GM18499 (cell line): Measurements from ENCODE around the gene FRMD8.
A peak's percentile ranks its signal among the peaks of the same experiment; 100 is the strongest.

Experiments used
- ATAC-seq: cut with Tn5 transposase; IDR thresholded peaks from one replicate; pipeline ENCODE4 v1.9.1; 2021; ENCODE audit warnings: moderate number of reproducible peaks; ENCODE audit not compliant: insufficient read depth, unreplicated experiment

The FRMD8 gene

GRCh38 chr11:65386307-65387140, at the start of gene FRMD8:
Gene FRMD8 (plus strand): TSS chr11:65386637. CDS start chr11:65387037, 400 bp downstream.
- no peak for ATAC-seq

- ATAC-seq = no peak
Observed at GRCh38 chr11:65338676-65339075, 47.8 kb upstream of the FRMD8 start.

DNA sequence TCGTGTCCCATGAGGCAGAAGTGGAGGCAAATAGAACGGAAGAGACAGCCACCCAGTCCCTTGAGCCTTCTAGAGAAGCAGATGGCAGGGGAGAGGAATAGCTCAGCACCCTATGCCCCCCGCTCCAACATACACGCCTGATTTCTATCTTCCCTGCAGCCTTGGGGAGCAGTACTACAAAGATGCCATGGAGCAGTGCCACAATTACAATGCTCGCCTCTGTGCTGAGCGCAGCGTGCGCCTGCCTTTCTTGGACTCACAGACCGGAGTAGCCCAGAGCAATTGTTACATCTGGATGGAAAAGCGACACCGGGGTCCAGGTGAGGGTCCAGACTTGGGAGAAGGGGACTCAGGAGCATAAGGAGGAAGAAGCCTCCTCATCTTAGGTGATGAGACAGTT, 46.2 kb upstream of the FRMD8 start:
- ATAC-seq = no peak

GRCh38 chr11:65341856-65342255, 44.6 kb upstream of the FRMD8 start:
- ATAC-seq = no peak

GRCh38 chr11:65351511-65351910, 34.9 kb upstream of the FRMD8 start:
- ATAC-seq = no peak

DNA sequence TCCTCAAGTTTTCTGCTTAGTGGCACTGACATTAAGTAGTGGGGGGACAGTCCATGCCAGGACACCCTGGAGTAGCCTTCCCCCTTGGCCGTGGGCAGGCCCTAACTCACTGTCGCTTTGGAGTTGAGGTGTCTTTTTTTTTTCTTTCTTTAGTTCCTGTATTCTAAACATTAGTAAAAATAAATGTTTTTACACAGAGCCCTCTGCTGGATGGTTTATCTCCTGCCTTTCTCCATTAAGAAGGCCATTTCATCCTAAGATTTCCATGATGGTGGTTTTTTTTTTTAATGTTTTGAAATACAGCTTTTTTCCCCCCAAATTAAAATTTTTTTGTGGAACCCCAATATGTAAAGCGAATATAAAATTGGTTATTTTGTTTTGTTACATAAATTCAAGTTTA, 33.7 kb upstream of the FRMD8 start:
- no peak for ATAC-seq

DNA sequence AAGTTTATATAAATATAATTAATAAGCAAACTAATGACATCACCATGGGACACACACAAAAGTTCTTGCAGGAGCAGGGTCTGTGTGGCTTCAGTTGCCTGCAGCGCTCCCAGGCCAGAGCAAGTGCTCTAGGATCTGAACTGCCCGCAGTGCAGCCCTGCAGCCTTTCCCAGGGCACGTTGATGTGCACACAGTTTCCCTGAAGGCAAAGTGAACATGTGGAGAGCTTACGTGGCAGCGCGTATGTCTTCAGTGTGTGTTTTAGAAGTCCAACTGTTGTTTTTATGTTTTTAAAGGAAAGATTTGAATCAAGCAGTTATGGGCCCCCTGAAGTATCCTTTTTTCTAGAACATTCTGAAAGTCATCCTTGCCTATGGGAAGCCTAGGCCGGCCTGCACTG, 33.1 kb upstream of the FRMD8 start:
- ATAC-seq = no peak

DNA sequence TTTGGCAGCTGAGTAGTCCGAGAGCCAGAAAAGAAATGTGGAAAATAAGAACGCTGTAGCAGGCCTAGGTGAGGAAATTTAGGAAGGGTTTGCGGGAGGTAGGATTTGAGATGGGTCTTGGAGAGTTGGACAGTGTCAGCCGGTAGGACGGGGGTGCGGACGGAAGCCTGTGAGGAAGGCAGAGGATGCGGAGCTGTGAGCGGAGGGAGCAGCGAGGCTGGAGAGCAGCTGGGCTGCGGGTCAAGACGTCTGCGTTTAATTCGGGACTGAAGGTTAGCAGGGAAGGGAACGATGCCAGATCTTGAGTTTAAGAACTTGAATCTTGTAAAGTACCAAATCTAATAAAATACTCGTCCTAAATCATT, 32.6 kb upstream of the FRMD8 start:
- ATAC-seq = no peak

GRCh38 chr11:65354265-65355012, 32.0 kb upstream of the FRMD8 start, which contains the start of gene TIGD3:
Gene TIGD3 (plus strand): TSS chr11:65354751. CDS start chr11:65355809, 1,058 bp downstream.
- ATAC-seq = peak; percentile 53

GRCh38 chr11:65355013-65355775, 31.2 kb upstream of the FRMD8 start:
- ATAC-seq = no peak

GRCh38 chr11:65355776-65356393, 30.6 kb upstream of the FRMD8 start:
- no peak for ATAC-seq

- ATAC-seq = no peak
Observed at GRCh38 chr11:65356394-65356972, 30.0 kb upstream of the FRMD8 start.

GRCh38 chr11:65357856-65358356, 28.5 kb upstream of the FRMD8 start:
- ATAC-seq = no peak

DNA sequence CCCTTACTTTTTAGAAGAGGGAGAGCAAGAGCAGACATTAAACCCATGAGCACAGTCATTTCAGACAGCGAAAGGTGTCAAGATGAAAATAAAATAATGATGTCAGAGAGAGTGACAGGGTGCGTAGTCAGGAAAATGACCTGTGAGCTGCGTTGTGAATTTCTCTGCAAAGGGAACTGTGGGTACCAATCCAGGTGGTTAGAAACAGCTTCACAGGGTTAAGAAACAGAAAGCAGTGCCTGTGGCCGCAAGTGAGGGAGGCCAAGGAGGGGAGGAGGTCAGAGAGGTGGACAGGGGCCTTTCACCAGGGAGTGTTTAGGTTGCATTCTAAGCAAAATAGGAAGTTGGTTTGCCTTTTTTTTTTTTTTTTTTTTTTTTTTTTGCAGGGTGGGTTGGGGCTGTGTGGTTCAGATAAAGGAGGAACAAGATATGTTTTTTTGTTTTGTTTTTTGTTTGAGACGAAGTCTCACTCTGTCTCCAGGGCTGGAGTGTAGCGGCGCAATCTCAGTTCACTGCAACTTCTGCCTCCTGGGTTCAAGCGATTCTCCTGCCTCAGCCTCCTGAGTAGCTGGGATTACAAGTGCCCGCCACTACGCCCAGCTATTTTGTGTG, 24.0 kb upstream of the FRMD8 start:
- ATAC-seq = peak; percentile 55

DNA sequence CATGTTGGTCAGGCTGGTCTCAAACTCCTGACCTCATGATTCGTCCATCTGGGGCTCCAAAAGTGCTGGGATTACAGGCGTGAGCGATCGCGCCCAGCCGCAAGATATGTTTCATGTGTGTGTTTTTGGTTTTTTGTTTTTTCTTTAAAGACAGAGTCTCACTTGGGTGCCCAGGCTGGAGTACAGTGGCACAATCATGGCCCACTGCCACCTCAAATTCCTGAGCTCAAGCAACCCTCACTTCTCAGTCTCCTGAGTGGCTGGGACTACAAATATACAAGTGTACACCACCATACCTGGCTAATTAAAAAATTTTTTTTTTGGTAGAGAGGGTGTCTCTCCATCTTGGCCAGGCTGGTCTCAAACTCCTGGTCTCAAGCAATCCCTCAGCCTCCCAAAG, 23.5 kb upstream of the FRMD8 start:
- ATAC-seq = no peak

- no peak for ATAC-seq
Observed at GRCh38 chr11:65363770-65364169, 22.7 kb upstream of the FRMD8 start.

GRCh38 chr11:65366340-65366773, 20.1 kb upstream of the FRMD8 start:
- no peak for ATAC-seq

GRCh38 chr11:65370659-65371049, 15.8 kb upstream of the FRMD8 start:
- no peak for ATAC-seq

DNA sequence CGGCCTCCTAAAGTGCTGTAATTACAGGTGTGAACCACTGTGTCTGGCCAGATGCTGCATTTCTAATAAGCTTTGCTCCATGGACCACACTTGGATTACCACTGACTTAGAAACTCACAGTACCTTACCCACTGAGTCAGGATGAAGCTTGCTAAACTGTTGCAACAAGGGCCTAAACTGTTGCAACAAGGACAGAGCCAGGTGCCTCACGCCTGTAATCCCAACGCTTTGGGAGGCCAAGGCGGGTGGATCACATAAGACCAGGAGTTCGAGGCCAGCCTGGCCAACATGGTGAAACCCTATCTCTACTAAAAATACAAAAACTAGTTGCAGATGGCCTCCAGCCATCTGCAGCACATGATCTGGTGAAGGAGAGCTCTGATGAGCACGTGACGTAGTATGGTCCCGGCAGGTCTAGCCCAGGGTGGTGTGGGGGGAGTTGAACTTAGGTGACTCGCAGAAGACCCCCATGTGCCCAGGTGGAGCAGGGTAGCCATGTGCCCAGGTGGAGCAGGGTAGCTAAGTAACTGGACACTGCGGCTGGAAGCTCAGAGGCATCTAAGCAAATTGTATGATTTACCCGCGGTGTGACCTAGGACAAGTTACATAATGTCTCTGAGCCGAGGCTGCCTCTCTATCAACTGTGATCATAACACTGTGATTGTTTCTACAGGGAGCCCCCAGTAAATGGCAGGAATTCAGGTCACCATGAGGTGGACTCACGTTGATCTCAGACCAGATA, 12.4 kb upstream of the FRMD8 start:
- no peak for ATAC-seq
